ENCODE measurements around the gene HK3. TPM values are rescaled to one million over a fixed set of nuclear protein-coding genes. Genes with fewer than 3 reads are reported as not detected.

The HK3 gene
- total and polyA plus RNA-seq, 2 of the 8 experiments (the other 6 are each of a cell fraction or from before 2014, with no cell fraction given): not detected

DNA sequence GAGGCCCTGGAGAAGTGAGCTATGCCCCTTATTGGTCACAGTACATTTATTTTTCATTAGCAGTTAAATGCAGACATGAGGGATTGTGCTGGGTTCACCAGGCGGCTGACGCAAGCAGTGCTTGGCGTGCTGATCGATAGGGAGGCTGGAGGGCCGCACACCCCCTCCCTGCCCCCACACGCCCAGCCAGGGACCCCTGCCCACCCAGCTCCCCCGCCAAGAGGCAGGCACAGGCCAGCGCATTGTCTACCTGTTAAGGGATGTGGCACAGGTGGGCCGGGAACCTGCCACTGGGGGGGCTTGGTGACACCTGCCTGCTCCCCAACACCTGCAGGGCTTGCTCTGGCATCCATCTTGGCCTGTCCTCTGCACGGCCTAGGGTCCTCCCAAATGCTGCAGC is 39.2 kb downstream of the HK3 start (continued):
- TF ChIP-seq EP300 (IDR thresholded peaks at IDR 0.05; ENCODE audit: borderline replicate concordance in 1 of 2, low read depth in 2 of 2, low read length in 2 of 2) (no peak), SP2 (IDR thresholded peaks at IDR 0.05; ENCODE audit: low read length) (no peak), RAD21 (IDR thresholded peaks at IDR 0.05 in 1 of 2, conservative IDR thresholded peaks at IDR 0.05 in 1 of 2; ENCODE audit: low read depth in 2 of 2, low read length in 2 of 2) (no peak)

Data from H1 (cell line).